DMS114 treated with DMSO at 0.1 percent for 48 hours (cell line): ENCODE results near the gene B3GLCT.

Experiments
- DNase-seq: peaks from one replicate; lab custom pipeline; 2025; ENCODE audit not compliant: unreplicated experiment; lab: John Stamatoyannopoulos, UW

B3GLCT gene

DNA sequence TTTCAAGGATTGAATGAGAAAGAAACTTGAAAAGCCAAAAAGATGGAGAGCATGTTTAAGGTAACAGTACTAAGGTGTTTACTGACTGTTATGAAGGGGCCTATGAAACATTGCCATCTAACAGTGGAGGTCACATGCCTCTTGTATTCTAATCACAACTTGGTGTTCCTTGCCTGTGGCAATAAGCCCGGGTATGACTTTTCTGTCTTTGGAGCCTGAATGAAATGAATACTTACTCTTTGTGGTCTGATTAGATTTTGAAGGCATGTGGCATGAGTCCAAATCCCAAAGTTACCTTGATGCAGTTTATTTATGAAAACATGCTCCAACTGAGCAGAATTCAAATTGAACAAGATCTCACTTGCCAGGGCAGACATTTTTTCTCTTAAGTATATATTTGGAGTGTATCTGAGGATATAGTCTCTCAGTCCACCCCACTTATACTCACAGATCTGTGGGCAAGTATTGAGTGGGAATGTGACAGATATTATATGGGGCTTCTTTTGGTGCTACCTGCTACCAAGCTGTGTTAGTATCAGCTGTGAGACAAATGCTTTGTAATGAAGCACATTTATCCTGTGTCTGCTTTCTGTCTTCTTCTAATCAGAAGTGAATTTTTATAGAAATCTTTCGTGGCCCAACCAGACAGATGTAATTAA lies 67.5 kb downstream of the B3GLCT start:
- no peak for DNase-seq

- DNase-seq: no peak
Observed at GRCh38 chr13:31274390-31274789, 74.6 kb downstream of the B3GLCT start.

GRCh38 chr13:31276421-31276820 lies 76.6 kb downstream of the B3GLCT start:
- no peak for DNase-seq

DNA sequence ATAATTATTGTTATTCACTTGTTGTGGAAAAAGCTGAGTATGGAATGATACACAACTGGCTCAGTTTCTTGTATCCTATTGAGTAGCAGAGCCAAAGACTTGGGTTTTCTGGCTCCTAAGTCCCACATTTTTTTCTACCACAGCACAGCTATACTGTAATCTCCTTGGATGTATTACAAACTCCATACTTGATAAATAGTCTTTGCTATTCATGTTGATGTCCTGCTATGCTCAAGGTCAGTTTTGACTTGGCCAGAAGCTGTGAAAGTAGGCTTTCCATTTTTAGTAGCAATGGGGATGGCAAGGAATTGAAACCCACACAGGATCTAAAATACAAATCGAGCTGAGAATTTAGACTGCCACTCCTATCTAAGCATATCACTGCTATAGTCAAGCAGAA lies 79.1 kb downstream of the B3GLCT start:
- DNase-seq: no peak

DNA sequence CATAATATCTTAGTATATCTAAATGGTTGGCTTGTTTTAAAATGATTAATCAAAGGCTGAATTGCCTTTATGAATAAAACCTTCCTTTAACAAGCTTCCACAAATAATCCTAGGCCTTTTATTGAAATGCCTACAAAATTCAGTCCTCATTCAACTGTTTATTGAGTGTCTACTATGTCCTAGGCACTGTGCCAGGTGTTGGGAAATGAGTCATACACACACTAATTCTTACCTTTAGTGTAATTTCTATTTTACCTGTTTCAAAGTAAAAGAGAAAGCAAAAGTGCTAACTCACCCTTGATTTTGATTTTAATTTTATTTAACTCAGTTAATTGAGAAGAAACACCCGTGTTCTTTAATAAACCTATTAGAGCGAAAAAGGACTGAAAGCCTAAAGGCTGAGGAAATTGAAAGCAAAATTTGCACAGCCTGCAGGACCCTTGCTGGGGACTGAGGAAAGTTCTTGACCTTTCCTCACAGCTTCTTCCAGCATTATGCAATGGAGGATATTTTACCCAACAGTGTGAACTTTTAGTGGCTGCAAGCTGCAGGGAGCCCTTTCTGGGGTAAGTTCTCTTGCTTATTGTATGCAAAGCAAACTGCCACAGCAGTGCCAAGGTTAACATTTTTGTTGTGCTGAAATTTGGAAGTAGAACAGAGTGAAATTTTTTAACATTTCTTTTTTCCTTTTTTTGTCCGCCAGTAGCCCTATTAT lies 83.1 kb downstream of the B3GLCT start:
- no peak for DNase-seq

DNA sequence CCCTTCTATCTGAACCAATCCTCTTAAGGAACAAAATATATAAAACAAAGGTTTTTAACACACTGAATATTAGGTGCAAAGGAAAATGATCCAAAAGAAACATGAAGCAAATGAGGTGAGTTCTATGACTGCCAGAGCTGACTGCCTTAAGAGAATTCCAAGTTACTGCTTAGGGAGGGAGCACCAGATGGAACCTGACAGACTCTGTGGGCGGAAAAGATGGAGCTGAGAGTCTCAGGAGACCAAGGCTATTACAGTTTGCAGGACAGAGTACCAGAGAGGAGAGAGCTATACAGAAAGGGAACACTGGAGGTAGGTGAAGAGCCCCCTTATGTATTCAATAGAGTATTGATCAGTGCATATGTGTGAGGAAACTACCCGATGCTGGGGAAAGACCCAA lies 87.2 kb downstream of the B3GLCT start:
- no peak for DNase-seq

DNA sequence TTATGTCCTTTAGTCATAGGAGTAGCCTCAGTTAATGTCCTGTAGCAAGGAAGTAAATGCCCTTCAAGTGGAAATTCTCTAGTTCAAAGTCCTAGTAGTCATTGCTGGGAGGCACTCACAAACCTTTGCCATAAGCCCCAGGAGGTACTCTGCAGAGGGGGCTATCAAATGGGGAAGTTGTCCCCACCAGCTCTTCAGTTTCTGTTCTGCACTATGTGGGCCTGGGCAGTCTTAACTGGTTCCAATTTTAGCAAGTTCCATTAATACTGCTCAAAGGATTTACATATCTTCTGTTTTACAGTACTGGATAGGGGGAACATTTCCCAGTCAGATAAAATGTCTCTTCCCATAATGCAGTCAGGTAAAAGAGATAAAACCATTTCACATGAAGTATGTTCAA lies 101.3 kb downstream of the B3GLCT start:
- no peak for DNase-seq

DNA sequence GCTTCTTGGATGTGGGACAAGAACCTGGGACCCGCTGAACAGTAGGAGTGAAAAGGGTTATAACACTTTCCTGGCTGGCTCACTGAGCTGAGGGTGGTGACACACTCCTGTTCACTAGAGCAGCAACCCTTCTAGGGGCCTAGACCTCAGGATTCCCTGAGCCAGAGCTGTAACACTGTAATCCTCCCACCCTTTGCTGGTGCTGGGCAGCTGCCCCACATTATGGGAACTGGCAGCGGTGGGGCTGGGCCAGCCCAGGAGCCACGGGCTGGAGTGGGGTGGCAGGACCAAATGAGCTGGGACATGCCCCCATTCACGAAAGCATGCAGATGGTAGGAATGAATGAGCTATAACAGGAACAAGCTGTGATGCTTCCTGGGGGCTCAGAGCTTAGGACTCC lies 110.6 kb downstream of the B3GLCT start:
- no peak for DNase-seq

DNA sequence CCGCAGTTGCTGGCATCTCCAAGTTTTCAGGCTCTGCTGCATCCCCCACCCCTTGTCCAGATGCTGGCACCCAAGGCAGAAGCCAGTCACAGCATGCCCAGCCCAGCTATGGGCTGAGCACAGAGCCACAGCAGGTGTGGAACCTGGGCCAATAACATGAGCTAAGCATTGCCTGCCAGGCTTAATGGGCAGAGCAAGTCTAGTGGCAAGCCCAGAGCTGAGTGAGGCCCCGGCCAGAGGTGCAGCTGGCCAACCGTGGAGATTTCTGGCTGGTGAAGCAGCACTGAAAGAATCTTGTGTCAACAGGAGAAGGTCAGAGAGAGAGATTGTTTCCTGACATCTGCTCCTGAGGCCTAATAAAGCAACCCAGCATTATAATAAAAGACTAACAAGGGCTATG lies 111.0 kb downstream of the B3GLCT start:
- no peak for DNase-seq

DNA sequence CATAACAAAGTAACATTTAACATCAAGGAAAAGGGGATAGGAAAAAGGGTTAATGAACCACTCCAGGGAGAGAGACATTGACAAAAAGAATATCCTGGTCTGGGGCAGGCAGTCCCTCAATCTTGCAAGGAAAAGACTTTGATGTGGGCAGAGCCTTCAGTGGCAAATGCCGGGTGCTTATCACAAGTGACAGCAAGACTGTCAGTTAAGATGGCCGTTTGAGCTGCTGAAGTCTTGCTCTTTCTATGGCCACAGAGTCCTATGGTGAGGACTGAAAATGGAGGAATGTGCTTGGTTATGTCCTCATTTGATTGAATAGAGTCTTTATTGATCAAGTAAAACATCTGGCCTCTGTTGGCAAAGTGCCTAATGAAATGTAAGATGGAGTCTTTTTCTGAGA lies 112.1 kb downstream of the B3GLCT start:
- no peak for DNase-seq

- no peak for DNase-seq
Observed at GRCh38 chr13:31314961-31315360, 115.2 kb downstream of the B3GLCT start.

- no peak for DNase-seq
Observed at GRCh38 chr13:31320946-31321345, 121.2 kb downstream of the B3GLCT start.

- no peak for DNase-seq
Observed at GRCh38 chr13:31321457-31321856, 121.7 kb downstream of the B3GLCT start.

GRCh38 chr13:31322026-31322425 lies 122.3 kb downstream of the B3GLCT start:
- DNase-seq: no peak

DNA sequence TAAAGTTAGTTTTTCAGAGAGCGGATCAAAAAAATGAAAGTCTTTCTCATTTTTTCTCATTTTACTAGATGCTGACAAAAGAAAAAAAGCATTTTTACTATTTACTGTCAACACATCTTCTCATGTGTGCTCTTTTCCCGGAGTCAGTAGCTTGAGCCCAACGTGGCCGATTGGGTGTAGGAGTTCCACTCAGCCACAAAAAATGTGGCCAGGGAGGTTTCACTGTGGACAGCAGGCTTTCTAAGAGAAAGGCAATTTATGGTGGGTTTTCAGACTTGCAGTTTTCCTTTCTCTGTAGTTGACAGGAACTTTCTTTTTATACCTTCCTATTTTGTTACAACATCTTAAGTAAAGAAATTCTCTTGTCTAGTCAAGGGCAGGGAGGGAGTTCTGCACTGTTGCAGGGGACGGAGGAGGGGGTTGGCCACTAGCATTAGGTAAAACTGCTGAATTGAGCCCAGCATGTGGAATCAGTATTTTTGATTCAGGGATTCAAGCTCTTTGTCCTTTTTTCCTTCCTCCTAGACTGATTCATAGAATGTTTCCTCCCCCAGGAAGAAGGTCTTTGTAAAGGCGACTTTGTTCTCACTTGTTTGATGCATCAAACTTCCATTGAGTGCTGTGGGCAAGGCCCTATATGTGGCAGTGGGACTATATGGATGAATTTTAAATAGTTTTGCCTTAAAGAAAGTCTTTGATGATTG lies 123.1 kb downstream of the B3GLCT start:
- DNase-seq: no peak

- no peak for DNase-seq
Observed at GRCh38 chr13:31327182-31327860, 127.5 kb downstream of the B3GLCT start.

GRCh38 chr13:31328549-31329235 lies 128.9 kb downstream of the B3GLCT start:
- no peak for DNase-seq

- no peak for DNase-seq
Observed at GRCh38 chr13:31330236-31330635, 130.5 kb downstream of the B3GLCT start.

GRCh38 chr13:31331068-31331467 lies 131.3 kb downstream of the B3GLCT start:
- DNase-seq: no peak

- no peak for DNase-seq
Observed at GRCh38 chr13:31334547-31334946, 134.8 kb downstream of the B3GLCT start.

GRCh38 chr13:31334994-31335557 lies 135.3 kb downstream of the B3GLCT start:
- DNase-seq: no peak
